ENCODE data around the gene KHK. TPM values are rescaled to one million over a fixed set of nuclear protein-coding genes. Genes with fewer than 3 reads are reported as not detected.

The KHK gene
- total RNA-seq, 1 donor from 2014 or later = 5.3 TPM

DNA sequence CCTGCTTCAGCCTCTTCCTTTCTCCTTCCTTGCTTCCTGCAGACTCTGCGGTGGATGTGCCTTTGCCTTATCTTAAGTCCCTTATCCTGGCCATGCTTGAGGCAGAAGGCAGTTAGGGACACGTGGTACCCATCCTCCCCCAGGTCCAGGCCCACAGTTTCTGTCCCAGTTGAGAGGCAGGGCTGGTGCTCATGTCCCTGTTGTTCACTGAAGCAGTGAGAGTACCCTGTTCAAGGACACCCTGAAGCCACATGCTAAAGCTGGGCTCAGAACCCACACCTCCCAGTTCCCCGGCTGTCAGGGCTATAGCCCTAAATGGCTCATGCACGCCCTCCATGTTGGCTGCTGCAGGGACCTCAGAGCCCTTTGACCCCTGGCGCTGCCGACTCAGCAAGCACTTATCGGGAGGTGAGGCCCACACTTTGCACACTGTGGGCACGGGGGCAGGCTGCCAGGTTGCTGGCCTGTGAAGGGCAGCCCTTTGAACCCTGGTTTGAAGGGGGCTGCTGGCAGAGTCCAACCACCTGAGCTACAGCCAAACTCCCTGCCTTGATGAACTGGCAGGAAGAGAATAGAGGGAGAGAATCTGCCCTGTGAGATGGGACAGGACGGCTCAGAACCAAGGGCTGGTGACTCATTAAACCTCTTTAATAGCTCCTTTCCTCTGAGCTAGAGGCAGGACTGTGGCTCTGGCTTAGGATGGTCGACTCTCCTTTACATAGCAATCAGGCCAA lies 6.3 kb downstream of the KHK start:
- Mint-ChIP-seq H3K27ac (ENCODE audit: unreplicated experiment) (no peak overlapping the region), H3K9me3 (ENCODE audit: unreplicated experiment) (peaks cover 2% of the 10 kb centered on the region), H3K4me1 (ENCODE audit: low read depth, unreplicated experiment) (peaks cover 4% of the 10 kb centered on the region), H3K4me3 (ENCODE audit: unreplicated experiment) (no peak overlapping the region), H3K36me3 (ENCODE audit: unreplicated experiment) (no peaks in the 10 kb centered on the region), H3K27me3 (ENCODE audit: unreplicated experiment) (peaks cover 3% of the 10 kb centered on the region)
- TF ChIP-seq CTCF (IDR thresholded peaks at IDR 0.05; ENCODE audit: partially characterized antibody, unreplicated experiment) = no peak
- DNase-seq = no peak

- TF ChIP-seq CTCF (IDR thresholded peaks at IDR 0.05; ENCODE audit: partially characterized antibody, unreplicated experiment) = no peak
These were observed 7.1 kb downstream of the KHK start for GRCh38 chr2:27093430-27094352.

DNA sequence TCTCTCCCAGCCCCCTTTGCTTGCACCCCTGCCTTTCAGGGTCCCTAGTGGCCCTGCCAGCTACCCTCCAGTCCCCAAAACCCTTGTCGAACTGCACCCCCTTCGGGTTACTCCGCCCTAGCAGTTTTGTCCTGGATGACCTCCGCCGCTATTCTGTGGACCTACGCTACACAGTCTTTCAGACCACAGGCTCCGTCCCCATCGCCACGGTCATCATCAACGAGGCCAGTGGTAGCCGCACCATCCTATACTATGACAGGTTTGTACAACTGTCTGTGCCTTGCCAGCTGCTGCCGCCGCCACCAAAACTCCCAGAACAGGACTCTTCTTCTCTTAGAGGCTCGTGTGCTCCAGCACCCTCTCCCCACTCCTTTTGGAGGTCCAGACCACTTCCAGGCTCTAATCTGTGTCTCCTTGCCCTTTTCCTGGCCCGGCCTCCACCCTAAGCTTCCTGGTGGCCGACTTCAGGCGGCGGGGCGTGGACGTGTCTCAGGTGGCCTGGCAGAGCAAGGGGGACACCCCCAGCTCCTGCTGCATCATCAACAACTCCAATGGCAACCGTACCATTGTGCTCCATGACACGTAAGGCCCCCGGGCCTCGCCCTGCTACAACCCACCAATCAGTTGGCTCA lies 7.9 kb downstream of the KHK start:
- Mint-ChIP-seq H3K27me3 (ENCODE audit: unreplicated experiment) (peaks cover 6% of the 10 kb centered on the region), H3K4me1 (ENCODE audit: low read depth, unreplicated experiment) (peaks cover 7% of the 10 kb centered on the region), H3K27ac (ENCODE audit: unreplicated experiment) (no peak overlapping the region), H3K9me3 (ENCODE audit: unreplicated experiment) (peaks cover 3% of the 10 kb centered on the region), H3K36me3 (ENCODE audit: unreplicated experiment) (no peaks in the 10 kb centered on the region), H3K4me3 (ENCODE audit: unreplicated experiment) (no peak overlapping the region)
- no peak for TF ChIP-seq CTCF (IDR thresholded peaks at IDR 0.05; ENCODE audit: partially characterized antibody, unreplicated experiment)
- DNase-seq = no peak

More at GRCh38 chr2:27093430-27094352, 7.1 kb downstream of the KHK start:
- Mint-ChIP-seq H3K4me1 (ENCODE audit: low read depth, unreplicated experiment) (peaks cover 4% of the 10 kb centered on the region), H3K9me3 (ENCODE audit: unreplicated experiment) (peaks cover 2% of the 10 kb centered on the region), H3K27me3 (ENCODE audit: unreplicated experiment) (peaks cover 3% of the 10 kb centered on the region), H3K4me3 (ENCODE audit: unreplicated experiment) (no peak overlapping the region), H3K36me3 (ENCODE audit: unreplicated experiment) (no peaks in the 10 kb centered on the region), H3K27ac (ENCODE audit: unreplicated experiment) (no peak overlapping the region)
- no peak for DNase-seq

DNA sequence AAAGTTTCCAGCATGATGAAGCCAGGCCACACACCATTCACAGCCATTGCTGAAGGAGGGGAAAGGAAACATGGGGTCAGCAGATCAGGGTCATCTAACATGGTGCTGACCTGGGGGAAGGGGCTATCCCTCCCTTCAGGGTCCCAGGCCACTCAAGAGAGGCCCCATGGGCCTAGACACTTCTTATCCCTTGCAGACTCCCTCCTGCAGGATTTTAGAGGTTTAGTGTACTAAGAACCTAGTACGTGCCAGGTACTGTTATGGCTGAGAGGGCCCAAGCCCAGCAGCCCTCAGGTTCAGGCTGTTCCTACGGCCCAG lies 8.8 kb downstream of the KHK start:
- Mint-ChIP-seq H3K4me3 (ENCODE audit: unreplicated experiment) (no peak overlapping the region), H3K36me3 (ENCODE audit: unreplicated experiment) (no peaks in the 10 kb centered on the region), H3K27ac (ENCODE audit: unreplicated experiment) (no peak overlapping the region), H3K9me3 (ENCODE audit: unreplicated experiment) (peaks cover 6% of the 10 kb centered on the region), H3K4me1 (ENCODE audit: low read depth, unreplicated experiment) (peaks cover 7% of the 10 kb centered on the region), H3K27me3 (ENCODE audit: unreplicated experiment) (peaks cover 6% of the 10 kb centered on the region)
- TF ChIP-seq CTCF (IDR thresholded peaks at IDR 0.05; ENCODE audit: partially characterized antibody, unreplicated experiment) = no peak
- no peak for DNase-seq
